GM08714 (cell line): ENCODE results near the gene MPRIP.

Source experiments
- H3K4me3 ChIP-seq: fragments of 200-500 bp; sonication (Bioruptor generic); 2 replicates; pipeline ENCODE4 v1.5.1; 2014; ENCODE audit warnings: mild to moderate bottlenecking, low read length, inconsistent platforms
- ZNF274 ChIP-seq: IDR thresholded peaks from 2 replicates; pipeline ENCODE4 v1.6.1; 2012; ENCODE audit warnings: mild to moderate bottlenecking, low read depth, low read length

Gene MPRIP

DNA sequence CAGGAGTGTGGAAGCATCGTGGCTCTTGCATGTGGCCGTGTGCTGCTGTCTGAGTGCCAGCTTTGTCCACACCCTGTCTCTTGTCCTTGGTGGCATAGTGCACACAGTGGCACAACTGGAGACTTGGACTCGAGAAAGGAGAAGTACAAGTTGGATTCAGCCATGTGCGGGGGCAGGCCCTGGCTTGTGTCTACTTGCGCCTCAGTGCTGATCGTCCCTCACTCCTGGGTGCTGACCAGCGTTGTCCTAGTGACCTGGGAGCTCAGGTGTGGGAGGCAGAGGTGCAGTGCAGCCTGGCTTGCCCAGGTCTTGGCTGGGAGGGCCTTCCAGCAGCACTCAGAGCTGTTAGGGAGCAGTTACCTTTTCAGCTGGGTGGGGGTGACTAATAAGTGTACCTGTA, 20.6 kb downstream of the MPRIP start:
- H3K4me3 ChIP-seq = no peak overlapping the region
- TF ChIP-seq ZNF274 = no peak

GRCh38 chr17:17063546-17064122, 21.4 kb downstream of the MPRIP start:
- no peak overlapping the region for H3K4me3 ChIP-seq
- no peak for TF ChIP-seq ZNF274

- no peak for TF ChIP-seq ZNF274
Measured at GRCh38 chr17:17064322-17064721, 22.1 kb downstream of the MPRIP start.

GRCh38 chr17:17066021-17066420, 23.8 kb downstream of the MPRIP start:
- no peak for TF ChIP-seq ZNF274

More at GRCh38 chr17:17064322-17064721, 22.1 kb downstream of the MPRIP start:
- H3K4me3 ChIP-seq = no peak overlapping the region

DNA sequence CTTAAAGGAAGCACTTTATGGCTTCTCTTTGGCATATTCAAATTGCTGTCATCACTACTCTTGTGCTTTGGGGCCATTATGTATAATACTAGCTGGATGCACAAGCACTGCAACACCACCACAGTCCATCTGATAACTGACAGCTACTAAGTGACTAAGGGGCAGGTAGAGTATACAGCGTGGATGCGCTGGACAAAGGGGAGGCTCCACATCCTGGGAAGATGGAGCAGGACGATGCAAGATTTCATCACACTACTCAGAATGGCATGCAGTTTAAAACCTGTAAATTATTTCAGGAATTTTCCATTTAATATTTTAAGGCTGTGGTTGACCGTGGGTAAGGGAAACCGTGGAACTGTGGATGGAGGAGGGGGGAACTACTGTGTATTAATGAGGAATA, 25.0 kb downstream of the MPRIP start:
- no peak for TF ChIP-seq ZNF274
- H3K4me3 ChIP-seq = no peak overlapping the region

More at GRCh38 chr17:17066021-17066420, 23.8 kb downstream of the MPRIP start:
- H3K4me3 ChIP-seq = no peak overlapping the region

DNA sequence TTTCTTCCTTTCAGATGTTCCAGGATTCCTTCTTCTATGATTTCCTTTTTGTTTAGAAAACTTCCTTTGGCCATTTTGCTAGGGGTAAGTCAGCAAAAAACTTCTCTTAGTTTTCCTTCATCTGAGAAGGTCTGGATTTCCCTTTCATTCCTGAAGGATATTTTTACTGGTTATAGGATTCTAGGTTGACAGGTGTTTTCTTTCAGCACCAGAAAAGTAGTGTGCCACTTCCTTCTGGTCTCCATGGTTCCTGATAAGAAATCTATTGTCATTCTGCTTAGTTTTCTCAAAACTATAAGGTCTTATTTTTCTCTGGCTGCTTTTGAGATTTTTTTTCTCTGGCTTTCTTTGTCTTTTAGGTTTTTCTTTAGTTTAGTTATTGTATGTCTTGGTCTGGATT, 27.6 kb downstream of the MPRIP start:
- TF ChIP-seq ZNF274 = no peak

DNA sequence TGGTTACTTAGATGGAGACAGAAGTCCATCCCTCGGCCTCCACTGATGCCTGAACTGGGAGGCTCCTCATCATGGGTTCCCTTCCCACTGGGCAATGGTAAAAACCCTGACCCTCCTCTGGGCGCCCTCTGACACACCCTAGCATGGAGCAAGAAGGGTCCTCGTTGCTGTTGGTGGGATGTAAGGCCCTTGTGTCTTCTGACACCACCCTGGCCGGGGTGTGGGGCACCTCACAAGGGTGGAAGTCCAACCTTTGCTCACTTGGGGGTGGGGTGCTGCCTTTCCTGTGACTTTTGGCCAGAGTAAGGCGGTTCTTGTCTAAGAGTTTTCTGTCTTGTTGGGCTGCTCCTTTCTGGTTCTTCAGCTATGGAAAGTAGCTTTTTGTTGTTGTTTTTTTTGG, 28.7 kb downstream of the MPRIP start:
- no peak overlapping the region for H3K4me3 ChIP-seq
- no peak for TF ChIP-seq ZNF274

More for the DNA sequence above, 27.6 kb downstream of the MPRIP start:
- no peak overlapping the region for H3K4me3 ChIP-seq

DNA sequence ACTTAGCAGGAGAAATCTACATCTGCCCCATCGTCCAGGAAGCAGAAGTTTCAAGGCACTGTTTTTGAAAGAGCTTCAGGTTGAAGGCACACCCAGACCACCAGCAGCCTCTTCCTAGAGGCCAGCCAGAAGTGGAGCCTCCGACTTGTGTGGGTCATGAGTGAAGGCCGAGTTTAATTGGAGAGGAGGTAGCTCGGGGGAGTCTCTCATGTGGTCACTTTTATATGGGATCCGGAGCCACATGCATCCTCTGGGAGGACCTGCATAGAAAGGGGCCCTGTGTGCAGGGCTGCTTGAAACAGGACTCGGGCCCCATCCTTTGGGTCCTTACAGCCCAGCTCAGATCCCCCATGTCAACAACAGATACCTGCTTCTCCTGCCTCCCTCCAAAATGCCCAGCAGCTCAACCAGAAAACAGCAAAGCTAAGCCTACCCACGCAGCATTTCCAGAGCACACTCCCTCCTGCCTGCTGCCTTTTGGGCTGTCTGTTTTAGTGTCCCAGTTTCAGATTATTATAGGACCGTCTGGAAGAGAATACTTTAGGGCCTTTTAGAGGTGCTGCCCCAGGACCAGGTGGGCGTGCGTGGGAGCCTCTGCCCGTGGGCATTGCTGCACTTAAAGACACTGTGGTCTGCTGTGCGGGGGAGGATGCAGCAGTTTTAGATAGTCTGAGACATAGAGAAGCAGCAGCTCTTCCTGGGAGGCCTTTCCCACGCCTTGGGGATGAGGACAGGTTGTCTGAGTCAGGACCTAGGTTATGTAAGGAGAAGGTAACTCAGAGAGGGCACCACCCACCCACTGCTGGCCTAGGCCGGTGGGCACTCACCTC, 29.5 kb downstream of the MPRIP start:
- TF ChIP-seq ZNF274 = no peak

DNA sequence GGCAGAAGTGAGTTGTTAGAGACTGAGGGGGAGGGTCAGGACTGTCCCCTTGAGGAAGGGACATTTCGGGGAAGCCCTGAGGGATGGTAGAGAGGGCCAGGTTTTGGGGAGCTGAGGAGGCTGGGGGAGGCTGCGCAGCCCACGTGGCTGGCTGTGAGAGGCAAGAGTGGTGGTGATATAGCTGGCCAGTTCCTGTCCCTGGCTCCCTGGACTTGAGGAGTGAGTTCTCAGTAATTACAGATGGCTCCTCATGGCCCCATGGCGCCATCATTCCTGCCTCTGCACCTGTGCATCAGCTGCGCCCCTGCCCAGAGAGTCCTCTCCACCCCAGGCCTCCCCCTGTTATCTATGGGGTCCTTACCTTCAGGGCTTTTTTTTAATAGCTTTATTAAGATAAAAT, 30.3 kb downstream of the MPRIP start:
- TF ChIP-seq ZNF274 = no peak
- H3K4me3 ChIP-seq = no peak overlapping the region

More for the DNA sequence above, 29.5 kb downstream of the MPRIP start:
- no peak overlapping the region for H3K4me3 ChIP-seq

DNA sequence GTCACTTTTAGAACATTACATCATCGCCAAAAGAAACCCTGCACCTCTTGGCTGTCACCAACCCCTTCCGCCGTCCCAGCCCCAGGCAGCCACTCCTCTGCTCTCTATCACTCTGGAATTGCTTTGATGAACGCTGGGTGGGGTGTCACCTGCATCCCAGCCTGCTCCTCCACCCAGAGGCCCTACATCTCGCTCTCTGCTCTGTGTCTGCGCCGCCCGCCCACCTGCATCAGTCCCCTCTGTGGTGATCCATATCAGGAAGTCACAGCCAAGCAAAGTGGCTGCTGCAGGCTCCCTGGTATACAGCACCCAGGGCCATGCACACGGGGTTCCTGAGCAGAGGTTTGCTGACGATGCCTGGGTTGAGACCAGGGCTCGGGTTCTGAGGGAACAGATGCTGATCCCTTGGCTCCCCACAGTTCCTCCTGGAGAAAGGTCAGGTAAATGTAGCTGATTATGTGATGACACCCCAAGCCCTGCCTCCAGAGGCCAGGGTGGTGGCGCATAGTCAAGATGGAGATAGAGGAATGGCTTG, 30.8 kb downstream of the MPRIP start:
- no peak for TF ChIP-seq ZNF274

DNA sequence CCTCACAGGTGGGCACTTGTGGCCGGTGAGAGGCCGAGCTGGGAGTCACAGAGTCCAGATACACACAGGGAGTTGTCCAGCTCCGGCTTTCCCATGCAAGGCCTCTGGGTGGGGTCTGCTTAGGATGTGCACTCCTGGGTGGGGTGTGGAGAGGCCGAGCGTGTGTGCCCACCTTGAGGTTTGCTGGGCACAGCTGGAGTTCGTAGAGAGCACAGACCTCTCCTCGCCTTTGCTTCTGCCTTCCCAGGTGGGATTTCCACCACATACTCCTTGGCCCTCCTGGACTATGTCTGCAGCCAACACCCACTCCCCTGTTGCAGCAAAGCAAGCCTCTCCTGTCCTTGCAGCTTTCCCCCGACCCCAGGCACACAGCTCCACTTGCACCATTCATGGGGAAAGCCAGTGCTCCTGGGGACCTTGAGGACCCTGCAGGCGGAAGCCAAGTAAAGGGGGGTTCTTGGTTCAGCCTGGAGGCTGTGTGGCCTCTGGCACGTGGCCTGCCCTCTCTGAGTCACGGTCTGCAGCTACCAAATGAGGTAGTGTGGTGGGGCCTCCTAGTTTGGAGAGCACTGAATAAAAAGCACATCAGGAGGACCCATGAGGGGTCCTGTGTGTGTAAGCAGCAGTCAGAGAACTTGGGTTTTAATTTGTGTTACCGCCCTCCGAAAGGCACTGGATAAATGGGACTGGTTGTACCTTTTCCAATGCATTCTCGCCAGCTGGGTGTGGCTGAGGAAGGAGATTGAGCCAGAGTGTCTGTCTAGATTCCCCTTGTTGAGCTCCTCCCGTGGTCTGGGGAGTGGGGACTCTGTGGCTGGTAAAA, 31.5 kb downstream of the MPRIP start:
- TF ChIP-seq ZNF274 = no peak
- H3K4me3 ChIP-seq = no peak overlapping the region

More for the DNA sequence above, 30.8 kb downstream of the MPRIP start:
- no peak overlapping the region for H3K4me3 ChIP-seq

DNA sequence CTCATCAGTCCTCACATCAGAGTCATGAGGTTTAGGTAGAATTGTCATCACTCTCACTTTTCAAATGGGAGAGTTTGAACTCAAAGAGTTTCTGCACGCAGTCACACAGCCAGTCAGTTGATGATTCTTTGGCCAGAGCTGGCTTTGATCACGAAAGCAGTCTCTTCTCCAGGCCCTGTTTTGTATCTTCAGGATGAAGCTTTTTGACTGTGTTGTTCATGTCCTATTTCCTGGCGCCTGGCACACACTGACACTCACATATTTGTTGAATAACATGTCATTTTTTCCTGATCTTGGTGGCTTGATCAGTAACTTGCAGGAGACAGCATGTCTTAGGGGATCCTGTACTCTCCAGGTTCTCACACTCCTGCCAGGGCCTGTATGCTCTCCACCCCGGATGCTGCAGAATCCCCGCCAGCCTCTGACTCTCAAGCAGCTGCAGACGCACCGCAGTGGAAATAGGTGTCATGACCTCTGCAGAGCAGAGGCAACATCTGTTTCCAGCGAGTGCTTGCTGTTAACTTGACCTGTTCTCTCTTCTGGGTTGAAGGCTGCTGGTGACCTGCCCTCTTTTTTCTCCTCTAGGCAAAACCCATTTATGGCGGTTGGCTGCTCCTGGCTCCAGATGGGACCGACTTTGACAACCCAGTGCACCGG, 33.0 kb downstream of the MPRIP start:
- H3K4me3 ChIP-seq = no peak overlapping the region
- TF ChIP-seq ZNF274 = no peak

GRCh38 chr17:17076066-17076465, 33.8 kb downstream of the MPRIP start:
- TF ChIP-seq ZNF274 = no peak
- H3K4me3 ChIP-seq = no peak overlapping the region

- TF ChIP-seq ZNF274 = no peak
Measured at GRCh38 chr17:17077101-17077500, 34.8 kb downstream of the MPRIP start.

More at GRCh38 chr17:17077101-17077500, 34.8 kb downstream of the MPRIP start:
- H3K4me3 ChIP-seq = no peak overlapping the region
